Peyer's patch (tissue), 4 donors: ENCODE measurements around the gene SDR39U1.

Experiments used
- CTCF ChIP-seq, 6 experiments: fragments of 450-650 bp in 4 of 6; fragments of 200-600 bp in 2 of 6; sonication (generic) in 1 of 6; IDR thresholded peaks; one replicate each; pipeline ENCODE4 v1.5.1; 2017 to 2019; ENCODE audit warnings: antibody characterized with exemption in 6 of 6, mild to moderate bottlenecking in 3 of 6, moderate library complexity in 1 of 6
- POLR2A ChIP-seq, 2 donors: fragments of 450-650 bp; IDR thresholded peaks; one replicate each; pipeline ENCODE4 v1.5.1; 2017; ENCODE audit warnings: antibody characterized with exemption in 2 of 2, mild to moderate bottlenecking in 2 of 2, moderate library complexity in 2 of 2

DNA sequence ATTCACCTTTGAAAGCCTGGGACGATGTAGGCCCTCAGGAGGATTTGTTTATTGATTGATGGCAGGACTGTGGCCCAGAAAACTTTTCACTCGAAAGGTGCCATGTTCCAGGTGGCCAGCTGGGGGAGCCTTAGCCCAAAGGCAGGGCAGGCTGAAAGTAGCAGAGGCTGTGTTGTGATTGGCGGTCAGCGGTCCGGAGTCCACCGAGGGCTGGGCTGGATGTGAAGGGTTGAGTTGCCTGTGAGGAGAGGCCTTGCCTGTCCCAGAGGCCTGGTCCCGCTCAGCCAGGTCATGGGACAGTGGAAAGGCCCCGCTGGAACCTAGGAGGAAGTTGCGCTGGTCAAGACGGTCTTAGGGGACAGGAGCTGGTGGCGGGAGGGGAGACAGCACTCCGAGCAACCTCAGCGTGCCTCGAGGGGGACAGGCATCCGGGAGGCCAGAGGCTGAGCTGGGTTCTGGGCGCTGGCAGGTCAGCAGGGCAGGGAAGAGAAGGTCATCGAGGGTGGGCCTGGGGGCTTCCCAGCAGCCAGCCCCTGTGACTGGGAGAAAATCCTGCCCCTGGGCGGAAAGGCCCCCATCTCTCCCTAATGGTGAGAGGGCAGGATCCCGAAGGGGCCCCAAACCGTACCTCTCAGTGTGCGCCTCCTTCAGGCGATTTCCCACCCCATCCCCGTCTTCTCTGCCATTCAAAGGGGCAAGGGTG lies 39.2 kb upstream of the SDR39U1 start:
- TF ChIP-seq CTCF (IDR thresholded peaks at IDR 0.05) (peak in 5 of 6 experiments; percentile 36 to 70 (median 62)), POLR2A (IDR thresholded peaks at IDR 0.05) (no peak)
